ENCODE results near the gene LENG8.
"Not testable (repeated sequence)": the region's sequence is repeated elsewhere in the genome, so short reads cannot be mapped to it uniquely, and the experiment has no call there.

LENG8 gene

GRCh38 chr19:54446349-54446748 lies 2.6 kb upstream of the LENG8 start:
- not testable (repeated sequence) for DNase-seq

- DNase-seq: peak; percentile 52
These were observed 792 bp upstream of the LENG8 start for GRCh38 chr19:54448040-54448773.

DNA sequence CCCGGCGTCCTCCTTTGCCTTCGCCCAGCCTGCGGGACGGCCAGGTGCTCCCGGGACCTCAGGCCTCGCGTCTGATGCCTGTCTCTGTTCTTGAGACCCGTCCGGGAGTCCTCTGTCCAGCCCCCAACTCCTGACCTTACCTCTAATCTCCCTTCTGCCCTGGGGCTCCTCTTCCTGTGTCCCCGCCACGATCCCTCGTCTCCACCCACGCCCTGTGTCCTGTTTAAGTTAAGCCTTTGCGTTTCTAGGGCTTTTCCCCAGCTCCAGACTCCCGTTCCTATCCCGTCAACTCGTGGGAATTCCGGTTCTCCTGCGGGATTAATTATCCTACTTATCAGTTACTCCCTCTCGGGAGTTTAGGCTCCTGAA lies 686 bp downstream of the LENG8 start:
- no peak for DNase-seq

GRCh38 chr19:54451331-54451871 lies 2.4 kb downstream of the LENG8 start:
- peak; percentile 95 for DNase-seq

GRCh38 chr19:54451997-54452396 lies 3.0 kb downstream of the LENG8 start:
- DNase-seq: no peak

- no peak for DNase-seq
These were observed 3.6 kb downstream of the LENG8 start for GRCh38 chr19:54452626-54453025.

DNA sequence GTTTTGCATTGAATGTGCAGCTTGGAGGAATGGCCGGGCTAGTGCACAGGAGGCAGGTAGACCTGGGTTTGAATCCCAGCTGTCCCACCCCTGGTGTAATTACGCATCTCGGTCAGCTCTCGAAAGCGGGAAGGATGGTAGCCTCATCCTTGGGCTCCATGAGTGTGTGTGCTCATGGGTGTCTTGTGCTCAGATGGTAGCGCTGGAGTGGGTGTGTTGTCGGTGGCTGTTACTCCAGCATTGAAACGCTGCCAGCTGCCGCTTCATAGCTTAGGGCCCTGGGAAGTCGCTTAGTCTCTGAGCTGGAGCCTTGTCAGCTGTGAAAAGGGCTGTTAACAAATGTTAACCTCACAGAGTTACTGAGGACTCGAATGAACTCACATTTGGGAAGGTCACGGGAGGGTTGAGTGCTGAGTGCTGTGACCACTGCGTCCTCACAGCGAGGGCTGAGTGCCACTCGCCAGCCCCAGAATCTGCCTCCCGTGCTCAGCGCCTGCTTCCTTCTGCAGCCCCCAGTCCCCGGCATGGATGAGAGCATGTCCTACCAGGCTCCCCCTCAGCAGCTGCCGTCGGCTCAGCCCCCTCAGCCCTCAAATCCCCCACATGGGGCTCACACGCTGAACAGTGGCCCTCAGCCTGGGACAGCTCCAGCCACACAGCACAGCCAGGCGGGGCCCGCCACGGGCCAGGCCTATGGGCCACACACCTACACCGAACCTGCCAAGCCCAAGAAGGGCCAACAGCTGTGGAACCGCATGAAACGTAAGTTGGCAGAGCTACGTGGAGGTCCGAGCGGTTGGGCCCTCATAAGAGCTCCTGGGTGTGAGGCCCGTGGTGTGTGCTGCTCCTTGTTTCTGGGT lies 5.2 kb downstream of the LENG8 start:
- DNase-seq: no peak

GRCh38 chr19:54454781-54455675 lies 6.0 kb downstream of the LENG8 start:
- DNase-seq: no peak

- DNase-seq: no peak
These were observed 6.9 kb downstream of the LENG8 start for GRCh38 chr19:54455786-54456422.

DNA sequence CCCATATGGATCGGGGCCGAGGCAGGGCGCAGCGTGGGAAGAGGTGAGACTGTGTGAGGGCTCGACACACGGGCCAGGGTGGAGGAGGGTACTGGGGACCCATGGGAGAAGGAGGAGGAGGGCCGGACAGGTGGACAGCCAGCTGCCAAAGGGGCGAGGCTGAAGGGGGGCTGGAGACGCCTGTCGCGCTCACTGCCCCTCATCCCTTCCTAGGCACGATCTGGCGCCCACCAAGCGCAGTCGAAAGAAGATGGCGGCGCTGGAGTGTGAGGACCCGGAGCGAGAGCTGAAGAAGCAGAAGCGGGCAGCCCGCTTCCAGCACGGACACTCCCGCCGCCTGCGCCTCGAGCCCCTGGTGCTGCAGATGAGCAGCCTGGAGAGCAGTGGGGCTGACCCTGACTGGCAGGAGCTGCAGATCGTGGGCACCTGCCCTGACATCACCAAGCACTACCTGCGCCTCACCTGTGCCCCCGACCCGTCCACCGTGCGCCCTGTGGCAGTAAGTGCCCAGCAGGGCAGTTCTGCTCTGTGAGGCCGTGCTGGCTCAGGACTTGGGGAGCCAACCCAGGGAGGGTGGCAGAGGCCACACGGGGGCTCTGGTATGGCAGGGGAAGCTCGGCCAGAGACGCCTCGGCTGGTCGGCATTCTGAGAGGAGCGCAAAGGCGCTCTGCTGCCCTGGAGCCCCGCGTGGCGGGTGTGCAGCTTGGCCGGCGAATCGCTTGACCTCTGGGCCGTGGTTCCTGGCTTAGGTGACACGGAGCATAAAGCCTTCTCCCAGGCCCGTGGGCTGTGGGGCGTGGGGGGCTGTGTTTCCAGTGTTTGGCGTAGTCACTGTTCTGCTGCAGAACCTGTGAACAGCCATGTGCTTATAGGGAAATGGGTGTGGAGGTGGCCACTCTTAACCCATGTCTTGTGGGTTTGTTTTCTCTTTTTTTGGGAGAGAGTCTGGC lies 7.7 kb downstream of the LENG8 start:
- no peak for DNase-seq

DNA sequence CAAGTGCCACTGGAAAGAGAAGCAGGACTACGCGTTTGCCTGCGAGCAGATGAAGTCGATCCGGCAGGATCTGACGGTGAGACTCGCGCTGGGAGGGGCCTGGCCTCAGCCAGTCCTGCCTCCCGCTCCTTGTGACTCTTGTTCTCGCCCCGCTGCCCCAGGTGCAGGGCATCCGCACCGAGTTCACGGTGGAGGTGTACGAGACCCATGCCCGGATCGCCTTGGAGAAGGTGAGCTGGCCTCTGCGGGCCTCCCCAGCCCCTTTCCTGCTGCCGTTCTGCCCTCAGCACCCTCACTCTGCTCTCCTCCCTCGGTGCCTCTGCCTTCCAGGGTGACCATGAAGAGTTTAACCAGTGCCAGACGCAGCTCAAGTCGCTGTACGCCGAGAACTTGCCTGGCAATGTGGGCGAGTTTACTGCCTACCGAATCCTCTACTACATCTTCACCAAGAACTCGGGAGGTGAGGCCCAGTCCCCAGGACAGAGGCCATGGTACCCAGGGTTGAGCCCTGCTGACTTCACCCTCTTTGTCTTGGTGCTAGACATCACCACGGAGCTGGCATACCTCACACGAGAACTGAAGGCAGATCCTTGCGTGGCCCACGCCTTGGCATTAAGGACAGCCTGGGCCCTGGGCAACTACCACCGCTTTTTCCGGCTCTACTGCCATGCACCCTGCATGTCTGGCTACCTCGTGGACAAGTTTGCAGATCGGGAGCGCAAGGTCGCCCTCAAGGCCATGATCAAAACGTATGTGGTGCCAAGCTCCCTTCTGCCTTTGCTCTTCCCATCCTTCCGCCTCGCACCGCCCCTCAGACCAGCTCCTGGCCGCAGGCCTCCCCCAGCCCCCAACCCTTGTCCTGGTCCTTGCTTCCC lies 9.0 kb downstream of the LENG8 start:
- no peak for DNase-seq

DNA sequence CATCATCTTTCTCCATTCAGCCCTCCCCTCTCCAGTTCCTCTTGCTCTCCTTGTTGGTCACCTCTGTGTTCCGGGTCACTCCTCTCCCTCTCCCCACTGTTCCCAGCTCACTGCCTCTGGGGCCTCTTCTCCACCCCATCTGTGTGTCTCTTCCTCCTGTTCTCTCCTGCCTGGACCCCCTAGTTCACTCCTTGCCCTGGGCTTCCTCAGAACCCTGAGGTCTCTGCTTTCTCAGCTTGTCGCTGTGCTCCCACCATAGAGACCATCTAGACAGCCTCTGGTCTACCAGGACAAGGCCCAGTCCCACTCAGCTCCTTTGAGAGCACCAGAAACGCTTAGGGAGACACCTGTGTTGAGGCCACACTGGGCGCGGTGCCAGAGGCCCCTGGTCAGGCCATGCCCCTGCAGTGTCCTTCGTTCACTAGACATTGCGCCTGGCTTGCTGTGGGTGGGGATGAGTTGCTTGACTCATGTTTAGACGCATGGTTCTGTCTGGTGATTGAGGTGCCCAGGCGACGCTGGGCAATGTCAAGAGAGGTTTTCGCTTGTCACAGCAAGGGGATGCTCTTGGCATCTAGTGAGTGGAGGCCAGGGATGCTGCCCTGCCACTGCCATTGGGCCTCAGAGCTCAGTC lies 9.8 kb downstream of the LENG8 start:
- no peak for DNase-seq

- no peak for DNase-seq
These were observed 10.6 kb downstream of the LENG8 start for GRCh38 chr19:54459282-54460229.

GRCh38 chr19:54460230-54461005 lies 11.4 kb downstream of the LENG8 start:
- no peak for DNase-seq

GRCh38 chr19:54461210-54461609 lies 12.2 kb downstream of the LENG8 start:
- no peak for DNase-seq

DNA sequence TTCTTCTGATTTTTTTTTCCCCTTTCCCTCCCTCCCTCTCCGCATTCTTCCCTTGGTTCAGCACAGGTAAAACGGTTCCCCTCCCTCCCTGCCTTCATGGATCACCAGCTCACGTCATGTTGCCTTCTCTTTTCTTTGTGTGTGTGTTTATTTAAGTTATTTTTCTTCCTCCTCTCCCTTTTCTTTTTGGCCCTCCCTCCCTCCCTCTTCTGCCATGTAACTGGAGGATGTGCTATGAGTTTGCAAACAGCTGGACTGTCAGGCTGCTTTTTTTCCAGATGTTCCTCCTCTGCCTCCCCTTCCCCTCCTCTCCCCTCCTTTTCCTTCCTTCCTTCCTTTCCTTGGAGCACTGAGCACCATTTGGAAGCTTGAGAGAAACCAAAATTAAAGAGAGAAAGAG lies 12.6 kb downstream of the LENG8 start:
- no peak for DNase-seq

- peak; percentile 52 for DNase-seq
These were observed 13.2 kb downstream of the LENG8 start for GRCh38 chr19:54462047-54462654.
